BLaER1 treated with 17β-estradiol and CSF1 and Interleukin-3, amounts not matched to agents 10 nM and 100 nM (cell line): ENCODE results near the gene MXRA5.

ENCODE experiments used
- H3K27ac ChIP-seq, 11 experiments: shearing (Covaris generic); formaldehyde crosslinking; 2 replicates each; pipeline ENCODE4 v1.8.1; 2022
- H3K27me3 ChIP-seq, 11 experiments: shearing (Covaris generic); formaldehyde crosslinking; 2 replicates each; pipeline ENCODE4 v1.8.1; 2022
- H3K36me3 ChIP-seq, 11 experiments: shearing (Covaris generic); formaldehyde crosslinking; 2 replicates each; pipeline ENCODE4 v1.8.1; 2022
- H3K4me1 ChIP-seq, 10 experiments: shearing (Covaris generic); formaldehyde crosslinking; 2 replicates each; pipeline ENCODE4 v1.8.1; 2022
- H3K4me2 ChIP-seq, 11 experiments: shearing (Covaris generic); formaldehyde crosslinking; 2 replicates each; pipeline ENCODE4 v1.8.1; 2022
- H3K4me3 ChIP-seq, 10 experiments: shearing (Covaris generic); formaldehyde crosslinking; 2 replicates each; pipeline ENCODE4 v1.8.1; 2022
- H3K9ac ChIP-seq, 11 experiments: shearing (Covaris generic); formaldehyde crosslinking; 2 replicates each; pipeline ENCODE4 v1.8.1; 2022
- H3K9me3 ChIP-seq, 11 experiments: shearing (Covaris generic); formaldehyde crosslinking; replicated peaks in 1 of 11; 2 replicates each; pipeline ENCODE4 v1.8.1; 2022
- H4K20me1 ChIP-seq, 11 experiments: shearing (Covaris generic); formaldehyde crosslinking; 2 replicates each; pipeline ENCODE4 v1.8.1; 2022
- Cebpa-rat ChIP-seq, 11 experiments: shearing (Covaris generic); IDR thresholded peaks; 2 replicates each; pipeline ENCODE4 v1.8.1; 2022

The MXRA5 gene

DNA sequence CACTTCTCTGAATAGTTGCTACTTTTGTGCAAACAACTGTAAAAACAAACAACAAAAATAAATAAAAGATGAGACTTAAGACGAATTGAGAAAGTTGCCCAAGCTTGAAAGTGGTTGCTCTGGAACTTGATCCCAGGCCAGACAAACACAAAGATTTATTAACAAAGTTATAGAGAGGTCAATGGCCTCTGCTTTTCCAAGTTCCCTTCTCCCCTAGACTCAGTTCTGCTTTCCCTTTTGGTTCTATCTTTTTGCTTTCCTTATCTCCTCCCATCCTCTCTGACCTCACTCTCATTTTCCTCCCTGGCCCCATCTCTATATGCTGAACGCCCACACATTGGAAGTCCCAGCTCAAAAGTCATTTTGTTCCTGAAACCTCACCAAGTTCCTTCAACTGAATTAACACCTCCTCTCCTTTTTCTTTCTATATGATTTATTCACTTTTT, 82.7 kb downstream of the MXRA5 start:
- Histone ChIP-seq H3K4me3 (no peak overlapping the region), H3K4me2 (peak overlapping the region in 4 of 11 experiments; percentile 7 to 89 (median 66); a peak in 6 of 22 replicates), H3K9ac (no peak overlapping the region), H4K20me1 (no peaks in the 10 kb centered on the region), H3K36me3 (no peaks in the 10 kb centered on the region), H3K27ac (peak overlapping the region in 2 of 11 experiments; percentile 45 to 63; a peak in 5 of 22 replicates), H3K9me3 (peaks cover 9 to 37% (median 31%) of the 10 kb centered on the region in 11 experiments; a peak in 21 of 22 replicates), H3K27me3 (no peaks in the 10 kb centered on the region), H3K4me1 (peaks cover 0 to 38% (median 0%) of the 10 kb centered on the region in 10 experiments; a peak in 8 of 20 replicates)
- TF ChIP-seq Cebpa-rat (IDR thresholded peaks at IDR 0.05), result no peak

DNA sequence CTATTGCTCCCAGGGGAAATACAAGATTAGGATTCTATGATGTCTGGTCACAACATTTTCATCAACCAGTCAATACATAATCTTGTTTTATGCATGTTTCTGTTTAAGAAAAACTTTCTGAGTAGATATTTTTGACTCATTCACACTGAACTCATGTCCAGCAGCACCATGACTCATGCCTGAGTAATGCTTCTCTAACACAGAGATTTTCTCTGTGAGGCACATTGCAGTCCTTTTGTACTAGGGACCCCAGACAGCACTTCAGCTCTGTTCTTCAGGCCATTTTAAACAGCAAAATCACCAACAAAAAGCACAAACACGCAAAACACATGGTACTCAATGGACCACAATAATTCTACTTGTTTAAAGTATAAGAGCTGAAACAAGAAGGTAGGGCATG, 83.6 kb downstream of the MXRA5 start:
- no peaks in the 10 kb centered on the region for H4K20me1 ChIP-seq
- no peak for TF ChIP-seq Cebpa-rat (IDR thresholded peaks at IDR 0.05)
- H3K36me3 ChIP-seq, result no peaks in the 10 kb centered on the region
- H3K4me2 ChIP-seq, result peak overlapping the region in 4 of 11 experiments; percentile 7 to 89 (median 66); a peak in 6 of 22 replicates
- peaks cover 9 to 42% (median 31%) of the 10 kb centered on the region in 11 experiments; a peak in 21 of 22 replicates for H3K9me3 ChIP-seq
- no peak overlapping the region for H3K4me3 ChIP-seq
- peak overlapping the region in 2 of 11 experiments; percentile 25 to 34; a peak in 3 of 22 replicates for H3K9ac ChIP-seq
- peak overlapping the region in 3 of 11 experiments; percentile 22 to 63 (median 45); a peak in 4 of 22 replicates for H3K27ac ChIP-seq
- no peaks in the 10 kb centered on the region for H3K27me3 ChIP-seq
- peaks cover 0 to 45% (median 0%) of the 10 kb centered on the region in 10 experiments; a peak in 9 of 20 replicates for H3K4me1 ChIP-seq
